ENCODE measurements around the gene SRRM2.

Gene SRRM2

GRCh38 chr16:2749476-2749875, 3.0 kb upstream of the SRRM2 start:
- Histone ChIP-seq H3K27me3 (replicated peaks; ENCODE audit: control insufficient read depth, insufficient read depth, low read length, poor library complexity, severe bottlenecking) (no peaks in the 10 kb centered on the region), H3K4me3 (ENCODE audit: insufficient read depth, low read depth, low read length, poor library complexity, severe bottlenecking) (no peak overlapping the region), H3K27ac (ENCODE audit: insufficient read depth, low read length, poor library complexity, severe bottlenecking) (no peak overlapping the region), H3K4me1 (ENCODE audit: control insufficient read depth, insufficient read depth, low read length, poor library complexity, severe bottlenecking) (peaks cover 7% of the 10 kb centered on the region), H3K36me3 (ENCODE audit: control insufficient read depth, insufficient read depth, low read length) (no peaks in the 10 kb centered on the region), H3K9me3 (ENCODE audit: control insufficient read depth, low read length) (no peaks in the 10 kb centered on the region)
- no peak for DNase-seq

GRCh38 chr16:2749936-2750335, 2.5 kb upstream of the SRRM2 start:
- H3K27me3 ChIP-seq (replicated peaks; ENCODE audit: control insufficient read depth, insufficient read depth, low read length, poor library complexity, severe bottlenecking) = no peaks in the 10 kb centered on the region
- H3K9me3 ChIP-seq (ENCODE audit: control insufficient read depth, low read length) = no peaks in the 10 kb centered on the region
- peaks cover 11% of the 10 kb centered on the region for H3K4me1 ChIP-seq (ENCODE audit: control insufficient read depth, insufficient read depth, low read length, poor library complexity, severe bottlenecking)
- H3K4me3 ChIP-seq (ENCODE audit: insufficient read depth, low read depth, low read length, poor library complexity, severe bottlenecking) = no peak overlapping the region
- no peaks in the 10 kb centered on the region for H3K36me3 ChIP-seq (ENCODE audit: control insufficient read depth, insufficient read depth, low read length)
- DNase-seq = no peak
- H3K27ac ChIP-seq (ENCODE audit: insufficient read depth, low read length, poor library complexity, severe bottlenecking) = no peak overlapping the region

GRCh38 chr16:2751577-2752034, 832 bp upstream of the SRRM2 start:
- Histone ChIP-seq H3K27me3 (replicated peaks; ENCODE audit: control insufficient read depth, insufficient read depth, low read length, poor library complexity, severe bottlenecking) (no peaks in the 10 kb centered on the region), H3K9me3 (ENCODE audit: control insufficient read depth, low read length) (no peaks in the 10 kb centered on the region), H3K4me1 (ENCODE audit: control insufficient read depth, insufficient read depth, low read length, poor library complexity, severe bottlenecking) (peaks cover 22% of the 10 kb centered on the region), H3K4me3 (ENCODE audit: insufficient read depth, low read depth, low read length, poor library complexity, severe bottlenecking) (peak overlapping the region; percentile 80), H3K36me3 (ENCODE audit: control insufficient read depth, insufficient read depth, low read length) (peaks cover under 1% of the 10 kb centered on the region), H3K27ac (ENCODE audit: insufficient read depth, low read length, poor library complexity, severe bottlenecking) (peak overlapping the region; percentile 98)
- no peak for DNase-seq

GRCh38 chr16:2752850-2753732, 653 bp downstream of the SRRM2 start:
- DNase-seq = peak in 2 of 3 donors; percentile 44 to 59
- H3K27me3 ChIP-seq (replicated peaks; ENCODE audit: control insufficient read depth, insufficient read depth, low read length, poor library complexity, severe bottlenecking) = no peaks in the 10 kb centered on the region
- peaks cover 22% of the 10 kb centered on the region for H3K4me1 ChIP-seq (ENCODE audit: control insufficient read depth, insufficient read depth, low read length, poor library complexity, severe bottlenecking)
- peak overlapping the region; percentile 98 for H3K27ac ChIP-seq (ENCODE audit: insufficient read depth, low read length, poor library complexity, severe bottlenecking)
- H3K9me3 ChIP-seq (ENCODE audit: control insufficient read depth, low read length) = no peaks in the 10 kb centered on the region
- H3K4me3 ChIP-seq (ENCODE audit: insufficient read depth, low read depth, low read length, poor library complexity, severe bottlenecking) = peak overlapping the region; percentile 80
- peaks cover 15% of the 10 kb centered on the region for H3K36me3 ChIP-seq (ENCODE audit: control insufficient read depth, insufficient read depth, low read length)

DNA sequence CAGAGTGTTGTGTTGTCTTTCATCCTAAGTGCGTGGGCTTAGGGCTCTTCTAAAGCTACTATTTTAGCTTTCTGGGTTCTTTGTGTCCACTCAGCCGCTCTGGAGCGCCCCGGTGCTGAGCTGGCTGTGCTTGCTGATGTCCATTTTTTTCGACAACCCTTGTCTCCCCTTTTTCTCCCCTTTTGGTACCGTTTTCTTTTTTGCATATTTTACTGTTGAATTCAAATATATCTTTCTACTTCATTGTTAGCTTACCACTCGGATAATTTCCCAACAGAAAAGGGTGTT, 1.2 kb downstream of the SRRM2 start:
- Histone ChIP-seq H3K27ac (ENCODE audit: insufficient read depth, low read length, poor library complexity, severe bottlenecking) (peak overlapping the region; percentile 98), H3K4me1 (ENCODE audit: control insufficient read depth, insufficient read depth, low read length, poor library complexity, severe bottlenecking) (peaks cover 22% of the 10 kb centered on the region), H3K27me3 (replicated peaks; ENCODE audit: control insufficient read depth, insufficient read depth, low read length, poor library complexity, severe bottlenecking) (no peaks in the 10 kb centered on the region), H3K9me3 (ENCODE audit: control insufficient read depth, low read length) (no peaks in the 10 kb centered on the region), H3K4me3 (ENCODE audit: insufficient read depth, low read depth, low read length, poor library complexity, severe bottlenecking) (peak overlapping the region; percentile 80), H3K36me3 (ENCODE audit: control insufficient read depth, insufficient read depth, low read length) (peaks cover 21% of the 10 kb centered on the region)
- no peak for DNase-seq

DNA sequence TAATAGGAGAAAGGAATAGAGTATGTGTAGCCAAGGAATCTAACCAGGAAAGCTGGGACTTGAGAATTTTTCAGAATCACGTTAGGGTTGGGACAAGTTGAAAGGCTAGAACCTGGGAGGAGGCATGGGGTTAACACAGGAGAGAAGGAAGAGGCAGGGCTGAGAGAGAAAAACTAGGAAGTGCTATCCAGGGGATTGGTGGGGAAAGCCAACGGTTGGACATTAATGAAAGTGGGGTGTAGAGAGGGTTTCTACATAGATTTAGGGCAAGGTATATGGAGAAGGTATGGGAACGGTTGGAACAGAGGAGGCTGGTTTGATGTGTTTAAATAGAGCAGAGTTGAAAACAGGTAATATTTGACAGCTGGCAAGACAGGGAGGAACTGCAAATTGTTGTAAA, 2.7 kb downstream of the SRRM2 start:
- no peak for DNase-seq
- H3K4me1 ChIP-seq (ENCODE audit: control insufficient read depth, insufficient read depth, low read length, poor library complexity, severe bottlenecking) = peaks cover 22% of the 10 kb centered on the region
- no peaks in the 10 kb centered on the region for H3K9me3 ChIP-seq (ENCODE audit: control insufficient read depth, low read length)
- H3K4me3 ChIP-seq (ENCODE audit: insufficient read depth, low read depth, low read length, poor library complexity, severe bottlenecking) = no peak overlapping the region
- no peaks in the 10 kb centered on the region for H3K27me3 ChIP-seq (replicated peaks; ENCODE audit: control insufficient read depth, insufficient read depth, low read length, poor library complexity, severe bottlenecking)
- H3K36me3 ChIP-seq (ENCODE audit: control insufficient read depth, insufficient read depth, low read length) = peaks cover 36% of the 10 kb centered on the region
- H3K27ac ChIP-seq (ENCODE audit: insufficient read depth, low read length, poor library complexity, severe bottlenecking) = peak overlapping the region; percentile 98

DNA sequence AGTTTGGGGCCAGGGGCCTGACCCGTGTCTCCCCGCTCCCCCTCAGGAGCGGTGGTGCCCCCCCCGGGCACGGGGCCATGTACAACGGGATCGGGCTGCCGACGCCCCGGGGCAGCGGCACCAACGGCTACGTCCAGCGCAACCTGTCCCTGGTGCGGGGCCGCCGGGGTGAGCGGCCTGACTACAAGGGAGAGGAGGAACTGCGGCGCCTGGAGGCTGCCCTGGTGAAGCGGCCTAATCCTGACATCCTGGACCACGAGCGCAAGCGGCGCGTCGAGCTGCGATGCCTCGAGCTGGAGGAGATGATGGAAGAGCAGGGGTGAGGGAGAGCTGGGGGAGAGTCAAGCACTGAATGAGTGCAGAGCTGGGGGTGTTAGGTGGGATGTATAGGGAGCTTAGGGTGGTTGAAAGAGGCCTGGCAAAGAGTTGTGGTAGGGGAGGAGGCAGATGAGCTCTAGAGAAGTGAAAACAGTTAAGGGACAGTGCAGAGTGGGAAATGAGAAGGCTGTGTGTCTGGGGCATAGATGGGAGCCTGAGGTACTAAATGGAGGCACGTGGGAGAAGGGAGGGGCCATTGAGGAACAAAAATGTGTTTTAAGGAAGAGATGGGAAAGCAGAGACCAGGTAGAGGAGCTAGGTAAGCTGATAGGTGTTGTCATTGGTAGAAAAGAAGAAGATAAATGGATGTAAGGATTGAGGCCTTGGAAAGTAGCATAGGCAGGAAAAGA, 4.0 kb downstream of the SRRM2 start:
- Histone ChIP-seq H3K4me3 (ENCODE audit: insufficient read depth, low read depth, low read length, poor library complexity, severe bottlenecking) (no peak overlapping the region), H3K9me3 (ENCODE audit: control insufficient read depth, low read length) (no peaks in the 10 kb centered on the region), H3K36me3 (ENCODE audit: control insufficient read depth, insufficient read depth, low read length) (peaks cover 49% of the 10 kb centered on the region), H3K4me1 (ENCODE audit: control insufficient read depth, insufficient read depth, low read length, poor library complexity, severe bottlenecking) (peaks cover 22% of the 10 kb centered on the region), H3K27ac (ENCODE audit: insufficient read depth, low read length, poor library complexity, severe bottlenecking) (no peak overlapping the region), H3K27me3 (replicated peaks; ENCODE audit: control insufficient read depth, insufficient read depth, low read length, poor library complexity, severe bottlenecking) (no peaks in the 10 kb centered on the region)
- DNase-seq = no peak

GRCh38 chr16:2757344-2757743, 4.9 kb downstream of the SRRM2 start:
- no peak for DNase-seq
- Histone ChIP-seq H3K9me3 (ENCODE audit: control insufficient read depth, low read length) (no peaks in the 10 kb centered on the region), H3K4me1 (ENCODE audit: control insufficient read depth, insufficient read depth, low read length, poor library complexity, severe bottlenecking) (peaks cover 19% of the 10 kb centered on the region), H3K36me3 (ENCODE audit: control insufficient read depth, insufficient read depth, low read length) (peaks cover 58% of the 10 kb centered on the region), H3K4me3 (ENCODE audit: insufficient read depth, low read depth, low read length, poor library complexity, severe bottlenecking) (no peak overlapping the region), H3K27me3 (replicated peaks; ENCODE audit: control insufficient read depth, insufficient read depth, low read length, poor library complexity, severe bottlenecking) (no peaks in the 10 kb centered on the region), H3K27ac (ENCODE audit: insufficient read depth, low read length, poor library complexity, severe bottlenecking) (no peak overlapping the region)

GRCh38 chr16:2761472-2761871, 9.0 kb downstream of the SRRM2 start:
- H3K4me3 ChIP-seq (ENCODE audit: insufficient read depth, low read depth, low read length, poor library complexity, severe bottlenecking) = no peak overlapping the region
- DNase-seq = no peak
- no peak overlapping the region for H3K27ac ChIP-seq (ENCODE audit: insufficient read depth, low read length, poor library complexity, severe bottlenecking)
- H3K4me1 ChIP-seq (ENCODE audit: control insufficient read depth, insufficient read depth, low read length, poor library complexity, severe bottlenecking) = no peaks in the 10 kb centered on the region
- H3K9me3 ChIP-seq (ENCODE audit: control insufficient read depth, low read length) = no peaks in the 10 kb centered on the region
- H3K36me3 ChIP-seq (ENCODE audit: control insufficient read depth, insufficient read depth, low read length) = peaks cover 99% of the 10 kb centered on the region
- no peaks in the 10 kb centered on the region for H3K27me3 ChIP-seq (replicated peaks; ENCODE audit: control insufficient read depth, insufficient read depth, low read length, poor library complexity, severe bottlenecking)

GRCh38 chr16:2761886-2762583, 9.6 kb downstream of the SRRM2 start:
- H3K4me1 ChIP-seq (ENCODE audit: control insufficient read depth, insufficient read depth, low read length, poor library complexity, severe bottlenecking) = no peaks in the 10 kb centered on the region
- no peak overlapping the region for H3K27ac ChIP-seq (ENCODE audit: insufficient read depth, low read length, poor library complexity, severe bottlenecking)
- DNase-seq = no peak
- no peaks in the 10 kb centered on the region for H3K27me3 ChIP-seq (replicated peaks; ENCODE audit: control insufficient read depth, insufficient read depth, low read length, poor library complexity, severe bottlenecking)
- H3K9me3 ChIP-seq (ENCODE audit: control insufficient read depth, low read length) = no peaks in the 10 kb centered on the region
- no peak overlapping the region for H3K4me3 ChIP-seq (ENCODE audit: insufficient read depth, low read depth, low read length, poor library complexity, severe bottlenecking)
- H3K36me3 ChIP-seq (ENCODE audit: control insufficient read depth, insufficient read depth, low read length) = peaks cover 100% of the 10 kb centered on the region

Measured in effector memory CD4-positive, alpha-beta T cell (primary cell).